ENCODE measurements around the gene FANCB. TPM values are rescaled to one million over a fixed set of nuclear protein-coding genes. Genes with fewer than 3 reads are reported as not detected.

FANCB gene
- total RNA-seq, 1 experiment from 2014 or later: 11.6 TPM

GRCh38 chrX:14802943-14803710, 69.7 kb downstream of the FANCB start:
- Histone ChIP-seq H4K20me1 (ENCODE audit: low read length) (no peaks in the 10 kb centered on the region), H3K9me3 (ENCODE audit: low read length) (no peaks in the 10 kb centered on the region), H3K9me2 (replicated peaks; ENCODE audit: low read length) (no peaks in the 10 kb centered on the region), H3K9ac (ENCODE audit: low read length) (no peak overlapping the region), H3K4me3 (ENCODE audit: low read length) (no peak overlapping the region), H3K27me3 (ENCODE audit: low read length) (no peaks in the 10 kb centered on the region), H3K4me1 (ENCODE audit: insufficient read depth, low read length) (peaks cover 12% of the 10 kb centered on the region), H3K4me2 (ENCODE audit: low read length) (no peak overlapping the region), H3K79me2 (ENCODE audit: low read length) (no peaks in the 10 kb centered on the region), H3K27ac (ENCODE audit: low read length) (no peak overlapping the region), H2AFZ (ENCODE audit: low read length) (no peak overlapping the region), H3F3A (ENCODE audit: low read length, unreplicated experiment) (no peaks in the 10 kb centered on the region), H3K36me3 (ENCODE audit: low read depth, low read length) (no peaks in the 10 kb centered on the region)
- ChIA-PET CTCF (no interaction called here), POLR2A (ENCODE audit: unreplicated experiment) (no interaction called here)
- no TSS peak for BruUV-seq (replicated peaks)
- intact Hi-C loops (cut with micrococcal nuclease): no loop called here
- ATAC-seq (no peak), DNase-seq (no peak)
- TF ChIP-seq CTCF (conservative IDR thresholded peaks at IDR 0.05; ENCODE audit: low read depth, low read length): no peak
- no peak for TF ChIP-seq EZH2phosphoT487 (IDR thresholded peaks at IDR 0.05; ENCODE audit: borderline replicate concordance, low read length)
- TF ChIP-seq EZH2 (IDR thresholded peaks at IDR 0.05; ENCODE audit: low read length, unreplicated experiment): no peak

- H3F3A ChIP-seq (ENCODE audit: low read length, unreplicated experiment): no peaks in the 10 kb centered on the region
- CTCF ChIA-PET: no interaction called here
- TF ChIP-seq EZH2 (IDR thresholded peaks at IDR 0.05; ENCODE audit: low read length, unreplicated experiment): no peak
- no peak for TF ChIP-seq EZH2phosphoT487 (IDR thresholded peaks at IDR 0.05; ENCODE audit: borderline replicate concordance, low read length)
- no peak for TF ChIP-seq CTCF (conservative IDR thresholded peaks at IDR 0.05; ENCODE audit: low read depth, low read length)
Measured at GRCh38 chrX:14801136-14801535, 71.7 kb downstream of the FANCB start.

GRCh38 chrX:14798805-14799397, 74.0 kb downstream of the FANCB start:
- POLR2A ChIA-PET (ENCODE audit: unreplicated experiment): no interaction called here
- no TSS peak for BruUV-seq (replicated peaks)

More at GRCh38 chrX:14801136-14801535, 71.7 kb downstream of the FANCB start:
- Histone ChIP-seq H3K4me2 (ENCODE audit: low read length) (no peak overlapping the region), H3K4me1 (ENCODE audit: insufficient read depth, low read length) (peaks cover 12% of the 10 kb centered on the region), H3K9ac (ENCODE audit: low read length) (no peak overlapping the region), H3K36me3 (ENCODE audit: low read depth, low read length) (no peaks in the 10 kb centered on the region), H4K20me1 (ENCODE audit: low read length) (no peaks in the 10 kb centered on the region), H2AFZ (ENCODE audit: low read length) (no peak overlapping the region), H3K4me3 (ENCODE audit: low read length) (no peak overlapping the region), H3K27me3 (ENCODE audit: low read length) (no peaks in the 10 kb centered on the region), H3K27ac (ENCODE audit: low read length) (no peak overlapping the region), H3K9me3 (ENCODE audit: low read length) (no peaks in the 10 kb centered on the region), H3K9me2 (replicated peaks; ENCODE audit: low read length) (no peaks in the 10 kb centered on the region), H3K79me2 (ENCODE audit: low read length) (no peaks in the 10 kb centered on the region)
- POLR2A ChIA-PET (ENCODE audit: unreplicated experiment): no interaction called here
- no TSS peak for BruUV-seq (replicated peaks)
- intact Hi-C loops (cut with micrococcal nuclease): no loop called here
- ATAC-seq (peak; percentile 68), DNase-seq (peak; percentile 62)

More at GRCh38 chrX:14798805-14799397, 74.0 kb downstream of the FANCB start:
- intact Hi-C loops (cut with micrococcal nuclease): no loop called here
- Histone ChIP-seq H3K4me1 (ENCODE audit: insufficient read depth, low read length) (peaks cover 12% of the 10 kb centered on the region), H3K9me3 (ENCODE audit: low read length) (no peaks in the 10 kb centered on the region), H3K36me3 (ENCODE audit: low read depth, low read length) (no peaks in the 10 kb centered on the region), H3F3A (ENCODE audit: low read length, unreplicated experiment) (no peaks in the 10 kb centered on the region), H3K9me2 (replicated peaks; ENCODE audit: low read length) (no peaks in the 10 kb centered on the region), H3K79me2 (ENCODE audit: low read length) (no peaks in the 10 kb centered on the region), H3K4me3 (ENCODE audit: low read length) (no peak overlapping the region), H3K9ac (ENCODE audit: low read length) (no peak overlapping the region), H3K27ac (ENCODE audit: low read length) (no peak overlapping the region), H3K4me2 (ENCODE audit: low read length) (no peak overlapping the region), H2AFZ (ENCODE audit: low read length) (no peak overlapping the region), H4K20me1 (ENCODE audit: low read length) (no peaks in the 10 kb centered on the region), H3K27me3 (ENCODE audit: low read length) (no peaks in the 10 kb centered on the region)
- no peak for TF ChIP-seq CTCF (conservative IDR thresholded peaks at IDR 0.05; ENCODE audit: low read depth, low read length)
- no peak for TF ChIP-seq EZH2phosphoT487 (IDR thresholded peaks at IDR 0.05; ENCODE audit: borderline replicate concordance, low read length)
- TF ChIP-seq EZH2 (IDR thresholded peaks at IDR 0.05; ENCODE audit: low read length, unreplicated experiment): no peak
- no peak for ATAC-seq
- CTCF ChIA-PET: no interaction called here
- DNase-seq: no peak

Measured in PC-3 (cell line).